ENCODE data around the gene USH1C.

GRCh38 chr11:17540807-17541206 lies 3.4 kb downstream of the USH1C start:
- no peak for TF ChIP-seq CTCF (IDR thresholded peaks at IDR 0.05)
- no peak for TF ChIP-seq POLR2A (IDR thresholded peaks at IDR 0.05)
- TF ChIP-seq EP300 (IDR thresholded peaks at IDR 0.05), result no peak

Data from ovary (tissue), 3 donors.